WERI-Rb-1 (cell line): ENCODE measurements around the gene DLEC1.

Source experiments
- DNase-seq: peaks from one replicate; pipeline ENCODE4 v3.0.0-alpha.2; 2020
- H3K27ac ChIP-seq: fragments of 250-450 bp; sonication (Bioruptor Pico); 2 replicates; pipeline ENCODE4 v1.5.1; 2020; ENCODE audit warnings: mild to moderate bottlenecking, moderate library complexity
- H3K27me3 ChIP-seq: fragments of 250-450 bp; sonication (Bioruptor Pico); 2 replicates; pipeline ENCODE4 v1.5.1; 2021; ENCODE audit warnings: mild to moderate bottlenecking, low read depth, moderate library complexity; ENCODE audit not compliant: insufficient read depth, severe bottlenecking
- H3K36me3 ChIP-seq: fragments of 250-450 bp; sonication (Bioruptor Pico); 2 replicates; pipeline ENCODE4 v1.5.1; 2020; ENCODE audit warnings: mild to moderate bottlenecking, moderate library complexity
- H3K4me3 ChIP-seq: 2 replicates; pipeline ENCODE4 v1.5.1; 2011; ENCODE audit warnings: low read depth, mild to moderate bottlenecking, control low read depth, low read length
- H3K9me3 ChIP-seq: fragments of 250-450 bp; sonication (Bioruptor Pico); 2 replicates; pipeline ENCODE4 v1.5.1; 2021; ENCODE audit warnings: mild to moderate bottlenecking, moderate library complexity; ENCODE audit not compliant: severe bottlenecking
- CTCF ChIP-seq: IDR thresholded peaks from 2 replicates; pipeline ENCODE4 v1.5.1; 2011; ENCODE audit warnings: low read depth, mild to moderate bottlenecking, control low read depth, inconsistent platforms, low read length

Gene DLEC1

GRCh38 chr3:38125305-38126120 lies 86.5 kb downstream of the DLEC1 start:
- Histone ChIP-seq H3K9me3 (no peaks in the 10 kb centered on the region), H3K27me3 (no peaks in the 10 kb centered on the region), H3K36me3 (peaks cover 62% of the 10 kb centered on the region), H3K4me3 (no peak overlapping the region), H3K27ac (no peak overlapping the region)
- no peak for TF ChIP-seq CTCF
- no peak for DNase-seq

GRCh38 chr3:38126121-38126892 lies 87.3 kb downstream of the DLEC1 start:
- H3K9me3 ChIP-seq, result no peaks in the 10 kb centered on the region
- TF ChIP-seq CTCF, result no peak
- no peaks in the 10 kb centered on the region for H3K27me3 ChIP-seq
- H3K36me3 ChIP-seq, result peaks cover 64% of the 10 kb centered on the region
- H3K4me3 ChIP-seq, result no peak overlapping the region
- H3K27ac ChIP-seq, result no peak overlapping the region
- DNase-seq, result no peak

- no peak overlapping the region for H3K4me3 ChIP-seq
- no peak for DNase-seq
- no peaks in the 10 kb centered on the region for H3K27me3 ChIP-seq
- H3K27ac ChIP-seq, result no peak overlapping the region
- peaks cover 64% of the 10 kb centered on the region for H3K36me3 ChIP-seq
- no peaks in the 10 kb centered on the region for H3K9me3 ChIP-seq
- no peak for TF ChIP-seq CTCF
These were observed 88.7 kb downstream of the DLEC1 start for GRCh38 chr3:38127611-38128302.

GRCh38 chr3:38128303-38128655 lies 89.3 kb downstream of the DLEC1 start:
- H3K27ac ChIP-seq, result no peak overlapping the region
- peaks cover 63% of the 10 kb centered on the region for H3K36me3 ChIP-seq
- no peak for DNase-seq

GRCh38 chr3:38129058-38129457 lies 90.0 kb downstream of the DLEC1 start:
- DNase-seq, result no peak
- H3K9me3 ChIP-seq, result no peaks in the 10 kb centered on the region
- no peaks in the 10 kb centered on the region for H3K27me3 ChIP-seq
- H3K4me3 ChIP-seq, result no peak overlapping the region
- H3K36me3 ChIP-seq, result peaks cover 65% of the 10 kb centered on the region
- TF ChIP-seq CTCF, result no peak
- H3K27ac ChIP-seq, result no peak overlapping the region

More at GRCh38 chr3:38128303-38128655, 89.3 kb downstream of the DLEC1 start:
- no peak for TF ChIP-seq CTCF
- no peak overlapping the region for H3K4me3 ChIP-seq
- no peaks in the 10 kb centered on the region for H3K9me3 ChIP-seq
- no peaks in the 10 kb centered on the region for H3K27me3 ChIP-seq
